ENCODE data around the gene NAA10. TPM values are rescaled to one million over a fixed set of nuclear protein-coding genes. Genes with fewer than 3 reads are reported as not detected.
"Not testable (repeated sequence)": the region's sequence is repeated elsewhere in the genome, so short reads cannot be mapped to it uniquely, and the experiment has no call there.

NAA10 gene
- total and polyA plus RNA-seq, 8 donors: 23.2 to 161 (median 57.3) TPM

- no peak for DNase-seq
- intact Hi-C loops (cut with DNase I; ENCODE audit: low total_unique reads): no loop called here
- no peaks in the 10 kb centered on the region for H3K36me3 ChIP-seq
- H3K4me3 ChIP-seq: no peak overlapping the region
- TF ChIP-seq POLR2A (IDR thresholded peaks at IDR 0.05) (no peak), EP300 (IDR thresholded peaks at IDR 0.05) (no peak), CTCF (IDR thresholded peaks at IDR 0.05) (no peak), POLR2AphosphoS5 (IDR thresholded peaks at IDR 0.05) (no peak)
- no peaks in the 10 kb centered on the region for H3K9me3 ChIP-seq
- 76 to 90% (median 88%) methylated on average over 2 to 7 of the region's 7 CpGs for WGBS, 5 donors
- H3K27me3 ChIP-seq: no peaks in the 10 kb centered on the region
- peaks cover 0 to 21% (median 10%) of the 10 kb centered on the region in 4 donors for H3K4me1 ChIP-seq
- peak overlapping the region in 4 of 5 donors; percentile 15 to 66 (median 60) for H3K27ac ChIP-seq
Measured at GRCh38 chrX:153981231-153981630, 46.4 kb upstream of the NAA10 start.

- H3K27me3 ChIP-seq; intact Hi-C loops (cut with DNase I; ENCODE audit: low total_unique reads); H3K4me3 ChIP-seq; H3K36me3 ChIP-seq; H3K9me3 ChIP-seq: not testable (repeated sequence)
- WGBS, 5 donors: 21 to 63% (median 43%) methylated on average over 3 to 9 of the region's 10 CpGs
- Histone ChIP-seq H3K4me1 (peaks cover 0 to 16% (median 9%) of the 10 kb centered on the region in 4 donors), H3K27ac (peak overlapping the region; percentile 41 to 66 (median 57))
- peak in 1 of 2 donors; percentile 6 for DNase-seq
Measured at GRCh38 chrX:153980394-153980793, 45.6 kb upstream of the NAA10 start.

DNA sequence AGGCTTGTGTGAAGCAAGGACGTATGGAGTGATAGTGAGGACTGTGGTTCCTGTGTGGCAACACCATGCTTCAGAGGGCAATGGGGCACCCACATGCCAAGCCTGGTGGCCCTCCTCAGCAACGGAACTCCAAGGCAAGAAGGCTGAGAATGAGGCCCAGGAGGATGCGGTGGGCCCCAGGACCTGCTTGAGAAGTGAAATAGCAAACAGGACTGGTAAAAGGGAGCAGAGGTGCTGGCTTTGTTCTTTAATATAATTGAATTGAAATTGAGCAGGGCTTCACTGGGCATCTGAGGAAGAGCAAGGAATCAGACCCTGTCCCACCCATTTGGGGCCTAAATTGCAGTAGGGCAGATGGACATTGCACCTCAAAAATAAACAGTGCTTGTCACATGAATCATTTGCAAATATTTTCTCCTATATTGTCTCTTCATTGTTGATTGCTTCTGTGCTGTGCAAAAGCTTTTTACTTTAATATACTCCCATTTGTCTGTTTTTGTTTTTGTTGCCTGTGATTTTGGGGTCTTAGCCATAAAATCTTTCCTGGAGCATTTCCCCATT is 40.0 kb upstream of the NAA10 start:
- H3K4me3 ChIP-seq: peak overlapping the region in 1 of 4 donors; percentile 90
- H3K4me1 ChIP-seq: peaks cover 11 to 27% (median 20%) of the 10 kb centered on the region in 4 donors
- no peaks in the 10 kb centered on the region for H3K36me3 ChIP-seq
- intact Hi-C loops (cut with DNase I; ENCODE audit: low total_unique reads): no loop called here
- H3K27me3 ChIP-seq: no peaks in the 10 kb centered on the region
- peak overlapping the region; percentile 1 to 99 (median 99) for H3K27ac ChIP-seq
- WGBS, 5 donors: 66 to 77% (median 72%) methylated on average over 3 of the region's 3 CpGs
- TF ChIP-seq CTCF (IDR thresholded peaks at IDR 0.05): no peak
- TF ChIP-seq POLR2AphosphoS5 (IDR thresholded peaks at IDR 0.05): no peak
- TF ChIP-seq EP300 (IDR thresholded peaks at IDR 0.05): no peak
- TF ChIP-seq POLR2A (IDR thresholded peaks at IDR 0.05): no peak
- H3K9me3 ChIP-seq: no peaks in the 10 kb centered on the region
- peak in 1 of 2 donors; percentile 12 for DNase-seq

DNA sequence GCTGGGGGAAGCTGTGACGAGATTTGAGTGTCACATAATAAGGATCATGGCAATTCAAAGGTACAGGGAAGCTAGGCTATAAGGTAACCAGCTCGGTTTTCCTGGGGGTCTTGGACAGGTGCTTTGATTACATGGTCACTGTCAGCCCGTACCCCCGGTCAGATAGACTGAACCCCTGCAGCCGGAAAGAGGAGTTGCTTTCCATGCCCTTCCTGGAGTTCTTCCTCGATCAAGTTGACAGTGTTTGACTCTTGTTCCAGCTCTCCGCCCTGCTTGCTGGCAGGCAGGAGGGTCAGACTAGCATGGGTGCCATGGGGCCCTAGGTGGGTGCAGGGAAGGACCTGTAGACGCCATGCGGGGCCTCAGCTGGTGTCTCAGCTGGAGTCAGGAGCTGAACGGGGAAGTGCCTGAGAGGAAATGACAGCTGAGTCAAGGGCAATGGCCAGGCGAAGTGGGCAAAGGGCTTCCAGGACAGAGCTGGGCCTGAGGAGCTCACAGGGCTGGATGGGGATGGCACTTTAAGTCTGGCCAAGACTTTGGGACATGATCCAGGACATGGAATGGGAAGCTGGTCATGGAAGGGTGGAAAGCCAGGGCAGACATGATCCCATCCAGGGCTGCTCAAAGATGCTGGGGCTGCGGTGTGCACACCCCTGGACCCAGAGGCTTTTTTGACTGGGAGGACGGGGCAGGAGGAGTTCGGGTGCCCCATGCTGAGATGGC is 39.3 kb upstream of the NAA10 start:
- peak in 1 of 2 donors; percentile 33 for DNase-seq
- WGBS, 5 donors: 55 to 65% (median 60%) methylated on average over 9 to 14 of the region's 14 CpGs
- Histone ChIP-seq H3K4me1 (peaks cover 14 to 33% (median 26%) of the 10 kb centered on the region in 4 donors), H3K4me3 (peak overlapping the region in 3 of 4 donors; percentile 77 to 90 (median 88)), H3K36me3 (no peaks in the 10 kb centered on the region), H3K27me3 (no peaks in the 10 kb centered on the region), H3K9me3 (no peaks in the 10 kb centered on the region), H3K27ac (peak overlapping the region; percentile 52 to 99 (median 99))
- TF ChIP-seq EP300 (IDR thresholded peaks at IDR 0.05) (no peak), POLR2AphosphoS5 (IDR thresholded peaks at IDR 0.05) (no peak), POLR2A (IDR thresholded peaks at IDR 0.05) (no peak), CTCF (IDR thresholded peaks at IDR 0.05) (no peak)
- intact Hi-C loops (cut with DNase I; ENCODE audit: low total_unique reads): no loop called here
